HG03095 (cell line): ENCODE measurements around the gene CASD1.

Experiments used
- ATAC-seq: cut with Tn5 transposase; IDR thresholded peaks from one replicate; pipeline ENCODE4 v1.9.1; 2021; ENCODE audit warnings: moderate library complexity; ENCODE audit not compliant: unreplicated experiment

CASD1 gene

GRCh38 chr7:94512735-94513564 lies 3.3 kb downstream of the CASD1 start:
- no peak for ATAC-seq

- no peak for ATAC-seq
Measured at GRCh38 chr7:94513565-94513860, 3.9 kb downstream of the CASD1 start.

- no peak for ATAC-seq
Measured at GRCh38 chr7:94514140-94514889, 4.7 kb downstream of the CASD1 start.

GRCh38 chr7:94514917-94515316 lies 5.3 kb downstream of the CASD1 start:
- ATAC-seq: no peak

DNA sequence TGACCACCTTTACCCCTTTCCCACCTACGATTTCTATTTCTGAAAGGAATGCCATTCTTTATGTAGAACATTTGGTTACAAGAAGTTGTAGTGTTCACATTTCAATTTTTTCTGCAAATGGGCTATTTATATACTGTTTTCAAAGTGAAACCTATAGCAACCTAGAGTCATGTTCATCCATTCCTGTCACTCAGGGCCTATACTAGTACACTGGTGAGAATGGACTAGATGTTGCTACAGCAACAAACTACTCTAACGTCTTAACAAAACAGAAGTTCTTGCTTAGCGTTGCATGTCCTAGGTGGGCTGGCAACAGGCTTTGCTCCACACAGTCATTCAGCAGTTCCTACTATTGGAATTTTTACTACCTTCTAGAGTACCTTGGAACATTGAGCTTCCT lies 16.3 kb downstream of the CASD1 start:
- ATAC-seq: no peak

- ATAC-seq: no peak
Measured at GRCh38 chr7:94529516-94529915, 19.9 kb downstream of the CASD1 start.

DNA sequence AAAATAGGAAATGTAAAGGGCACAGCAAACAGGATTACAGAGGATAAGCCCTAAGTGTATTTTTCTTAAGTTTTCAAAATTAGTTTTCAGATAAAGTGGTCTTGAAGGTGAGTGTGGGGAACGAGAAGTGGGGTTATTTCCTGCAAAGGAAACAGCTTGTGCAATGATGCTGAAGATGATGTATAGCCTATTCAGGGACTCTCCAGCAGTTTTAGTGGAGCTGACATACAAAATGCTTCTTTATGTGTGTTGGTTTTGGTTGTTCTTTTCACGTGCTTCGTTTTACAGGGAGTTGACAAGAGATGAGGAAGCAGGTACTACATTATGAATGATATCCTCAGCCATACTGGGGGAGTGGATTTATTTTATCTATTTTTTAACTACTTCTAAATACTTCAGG lies 20.5 kb downstream of the CASD1 start:
- ATAC-seq: no peak

- ATAC-seq: no peak
Measured at GRCh38 chr7:94532676-94533075, 23.1 kb downstream of the CASD1 start.

- ATAC-seq: no peak
Measured at GRCh38 chr7:94540428-94540827, 30.8 kb downstream of the CASD1 start.

- no peak for ATAC-seq
Measured at GRCh38 chr7:94547126-94547525, 37.5 kb downstream of the CASD1 start.

DNA sequence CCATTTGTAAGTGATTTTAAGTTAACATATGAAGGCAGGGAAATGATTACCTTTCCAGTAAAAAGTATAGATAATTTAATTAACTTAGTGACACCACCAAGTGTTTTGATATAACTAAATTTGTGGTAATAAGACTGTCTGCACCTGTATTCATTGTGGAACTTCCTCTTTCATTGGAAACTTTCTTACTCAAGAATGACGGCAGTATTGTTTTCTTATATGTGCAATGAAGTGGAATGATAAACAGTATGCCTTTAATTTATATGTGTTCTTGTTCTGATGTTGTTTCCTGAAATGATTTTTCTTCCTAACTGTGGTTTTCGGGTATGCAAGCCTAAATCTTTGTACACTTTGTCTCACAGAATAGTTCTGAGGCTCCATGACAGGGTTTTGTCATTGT lies 46.4 kb downstream of the CASD1 start:
- ATAC-seq: no peak

DNA sequence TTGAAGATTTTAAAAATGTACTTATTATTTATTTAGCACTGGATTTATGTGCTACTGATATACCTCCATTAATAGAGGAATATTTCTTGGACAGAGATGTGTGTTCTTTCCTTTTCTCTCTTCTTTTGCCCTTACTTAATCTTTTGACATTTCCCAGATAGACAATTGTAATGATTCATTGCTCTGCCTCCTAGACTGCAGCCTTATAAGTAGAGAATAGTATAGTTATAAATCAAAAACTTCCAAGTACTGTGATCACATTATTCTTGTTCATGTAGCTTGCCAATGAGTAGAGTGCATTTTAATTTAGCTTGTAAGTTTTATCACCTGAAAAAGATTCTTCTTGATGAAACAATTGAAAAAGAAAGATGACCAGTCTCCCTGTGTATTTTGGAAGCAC lies 47.6 kb downstream of the CASD1 start:
- ATAC-seq: no peak

GRCh38 chr7:94559972-94560371 lies 50.4 kb downstream of the CASD1 start:
- no peak for ATAC-seq

- no peak for ATAC-seq
Measured at GRCh38 chr7:94561841-94562514, 52.4 kb downstream of the CASD1 start.

- no peak for ATAC-seq
Measured at GRCh38 chr7:94562525-94562924, 52.9 kb downstream of the CASD1 start.

GRCh38 chr7:94565247-94565894 lies 55.8 kb downstream of the CASD1 start:
- ATAC-seq: no peak

- no peak for ATAC-seq
Measured at GRCh38 chr7:94567396-94567795, 57.8 kb downstream of the CASD1 start.

GRCh38 chr7:94571816-94572215 lies 62.2 kb downstream of the CASD1 start:
- no peak for ATAC-seq

- ATAC-seq: no peak
Measured at GRCh38 chr7:94575646-94576045, 66.0 kb downstream of the CASD1 start.

GRCh38 chr7:94576316-94576715 lies 66.7 kb downstream of the CASD1 start:
- ATAC-seq: no peak

- ATAC-seq: no peak
Measured at GRCh38 chr7:94577357-94577756, 67.7 kb downstream of the CASD1 start.
